Right lung (tissue), 5 donors: ENCODE measurements around the gene OS9. TPM values are rescaled to one million over a fixed set of nuclear protein-coding genes. Genes with fewer than 3 reads are reported as not detected.

Experiments used
- DNase-seq, 2 donors: peaks; one replicate each; pipeline ENCODE4 v3.0.0-alpha.2; 2013
- polyA plus RNA-seq, 5 donors: library from polyadenylated mRNA; unstranded; fragments of 120-200 nt; gene quantifications; one replicate each; pipeline versions ENCODE4 v1.2.1 to v1.2.3, GENCODE V29; 2013; ENCODE audit warnings: inconsistent platforms in 1 of 5, low replicate concordance in 1 of 5; ENCODE audit not compliant: insufficient read length in 5 of 5, insufficient read depth in 1 of 5

The OS9 gene
- polyA plus RNA-seq, 5 donors: 194 to 241 (median 220) TPM

DNA sequence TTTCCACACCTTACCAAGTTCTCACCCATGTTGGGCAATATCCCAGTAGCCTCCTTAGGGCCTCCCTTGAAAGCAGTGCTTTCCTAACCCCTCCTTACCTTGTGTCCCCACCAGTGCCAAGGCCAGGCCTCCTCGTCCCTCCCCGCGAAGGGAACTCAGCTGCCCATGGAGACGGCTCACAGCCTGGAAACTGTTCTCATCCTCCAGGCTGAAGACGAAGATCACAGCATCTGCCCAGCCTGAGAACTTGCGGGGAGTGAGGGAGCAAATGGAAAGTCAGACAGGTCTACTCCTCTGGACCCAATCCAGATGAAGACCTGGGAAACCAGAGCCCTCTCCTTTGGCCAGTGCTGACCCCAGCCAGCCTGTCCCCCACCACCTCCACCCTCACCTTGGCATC lies 40.0 kb downstream of the OS9 start:
- no peak for DNase-seq

DNA sequence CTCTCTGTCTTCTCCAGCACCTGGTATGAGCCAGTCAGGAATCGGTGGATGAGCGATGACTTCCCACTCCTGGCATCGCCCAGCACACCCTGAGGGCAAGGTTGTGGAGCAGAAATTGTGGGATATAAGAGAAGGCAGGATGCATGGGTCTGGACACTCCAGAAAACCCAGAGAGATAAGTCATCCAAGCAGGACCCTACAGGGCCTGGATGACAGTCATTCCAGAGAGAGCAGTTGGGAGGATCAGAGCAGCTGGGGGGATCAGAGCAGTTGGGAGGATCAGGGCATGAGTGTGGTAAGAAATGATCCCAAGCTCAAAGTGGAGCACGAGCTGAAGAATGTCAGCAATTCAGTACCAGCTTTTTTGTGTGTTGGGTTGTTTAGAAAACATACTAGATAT lies 40.7 kb downstream of the OS9 start:
- no peak for DNase-seq

- DNase-seq: no peak
These were observed 41.4 kb downstream of the OS9 start for GRCh38 chr12:57735198-57735855.

GRCh38 chr12:57735952-57736740 lies 42.2 kb downstream of the OS9 start:
- no peak for DNase-seq

DNA sequence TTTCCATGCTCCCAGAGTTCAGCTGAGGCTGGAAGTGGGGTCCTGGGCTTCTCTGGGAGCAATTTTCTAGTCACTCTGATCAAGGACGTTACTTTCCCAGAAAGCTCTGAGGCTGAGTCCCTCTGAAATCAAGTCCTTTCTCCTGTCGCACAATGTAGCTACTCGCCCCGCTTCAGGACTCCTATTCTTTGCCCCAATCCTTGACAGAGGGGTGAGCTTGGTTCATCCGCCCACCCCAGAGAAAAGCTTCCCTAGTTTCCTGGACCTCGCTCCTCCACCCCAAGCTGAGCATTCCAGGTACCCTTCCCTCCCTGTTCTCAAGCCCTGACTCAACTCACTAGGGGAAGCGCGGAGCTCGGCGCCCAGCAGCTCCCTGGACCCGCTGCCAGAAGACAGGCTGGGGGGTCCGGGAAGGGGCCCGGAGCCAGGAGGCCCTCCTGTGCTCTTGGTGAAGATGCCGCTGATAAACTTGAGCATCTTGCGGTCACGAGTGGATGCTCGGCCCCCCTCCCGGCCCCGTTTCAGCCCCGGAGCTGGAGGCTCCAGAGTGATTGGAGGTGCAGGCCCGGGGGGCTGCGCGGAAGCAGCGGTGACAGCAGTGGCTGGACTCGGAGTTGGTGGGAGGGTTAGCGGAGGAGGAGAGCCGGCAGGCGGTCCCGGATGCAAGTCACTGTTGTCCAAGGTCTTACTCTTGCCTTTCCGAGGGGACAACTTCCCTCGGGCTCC lies 43.0 kb downstream of the OS9 start:
- no peak for DNase-seq

- no peak for DNase-seq
These were observed 43.8 kb downstream of the OS9 start for GRCh38 chr12:57737467-57738460.

GRCh38 chr12:57738661-57739237 lies 44.8 kb downstream of the OS9 start, which contains the start of gene AGAP2:
TSS of gene AGAP2 (minus strand) at chr12:57738742. CDS start at chr12:57738246, 496 bp downstream.
- DNase-seq: no peak

- DNase-seq: no peak
These were observed 45.5 kb downstream of the OS9 start for GRCh38 chr12:57739387-57739786.

DNA sequence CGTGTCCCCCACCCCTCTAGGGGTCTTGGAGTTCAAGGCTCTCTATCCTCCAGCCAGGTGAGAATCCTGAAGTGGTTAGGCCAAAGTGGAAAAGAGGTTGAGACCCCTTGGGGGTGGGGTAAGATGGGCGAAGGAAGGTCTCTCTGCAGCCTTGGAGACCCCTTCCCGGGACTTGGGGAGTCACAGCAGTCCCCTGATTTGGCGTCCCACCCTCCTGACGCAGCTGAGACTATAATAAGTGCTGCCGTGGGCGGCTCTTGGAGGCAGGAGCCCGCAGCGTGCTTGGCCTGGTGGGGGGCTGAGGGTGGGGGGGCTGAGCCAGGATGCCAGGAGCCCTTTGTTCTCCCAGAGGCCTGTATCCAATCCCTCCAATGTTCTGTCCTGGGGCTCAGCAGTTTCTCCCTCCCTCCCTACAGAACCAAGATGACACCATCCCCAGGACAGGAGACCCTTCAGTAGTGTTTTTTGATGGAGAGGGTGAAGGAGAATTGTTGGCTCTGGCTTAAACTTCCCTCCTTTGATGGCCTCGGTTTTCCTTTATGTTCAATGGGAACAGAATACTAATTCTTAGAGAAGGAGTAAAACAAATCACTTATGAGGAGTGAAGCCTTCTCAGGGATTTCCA lies 46.1 kb downstream of the OS9 start:
- no peak for DNase-seq

DNA sequence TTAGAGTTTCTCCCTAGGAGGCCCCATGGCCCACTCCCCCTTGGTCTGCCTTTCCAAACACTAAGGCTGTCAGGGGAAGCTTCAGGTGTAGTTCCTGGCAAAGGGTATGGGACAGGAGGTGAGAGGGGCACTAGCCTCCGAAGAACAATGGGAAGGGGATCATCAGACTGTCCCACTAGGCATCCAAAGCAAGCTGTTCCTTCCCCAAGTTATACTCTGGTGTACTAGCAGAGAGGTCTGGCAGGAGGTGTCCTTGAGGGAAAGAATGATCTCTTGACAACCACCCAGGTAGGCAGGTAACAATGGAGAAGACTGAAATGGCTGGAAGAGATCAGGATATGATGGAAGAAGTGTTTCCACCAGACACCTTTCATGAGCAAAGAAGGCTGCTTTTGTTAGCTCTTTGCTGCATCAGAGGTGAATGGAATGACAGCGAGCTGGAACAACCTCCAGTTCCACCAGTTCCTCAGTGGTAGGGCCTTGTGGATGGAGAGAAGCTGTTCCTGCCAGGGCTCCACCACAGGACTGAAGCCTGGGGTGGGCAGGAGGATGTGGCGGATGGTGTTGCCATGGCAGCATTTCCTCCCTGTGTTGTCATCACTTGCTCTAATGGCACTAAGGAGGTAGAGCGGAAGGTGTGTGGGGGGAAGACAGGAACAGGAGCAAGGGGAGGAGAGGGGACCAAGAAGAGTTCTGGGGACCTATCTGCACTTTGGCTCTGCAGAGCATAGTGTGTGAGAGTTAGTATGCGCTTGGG lies 46.9 kb downstream of the OS9 start:
- no peak for DNase-seq

GRCh38 chr12:57741413-57741789 lies 47.5 kb downstream of the OS9 start:
- no peak for DNase-seq

DNA sequence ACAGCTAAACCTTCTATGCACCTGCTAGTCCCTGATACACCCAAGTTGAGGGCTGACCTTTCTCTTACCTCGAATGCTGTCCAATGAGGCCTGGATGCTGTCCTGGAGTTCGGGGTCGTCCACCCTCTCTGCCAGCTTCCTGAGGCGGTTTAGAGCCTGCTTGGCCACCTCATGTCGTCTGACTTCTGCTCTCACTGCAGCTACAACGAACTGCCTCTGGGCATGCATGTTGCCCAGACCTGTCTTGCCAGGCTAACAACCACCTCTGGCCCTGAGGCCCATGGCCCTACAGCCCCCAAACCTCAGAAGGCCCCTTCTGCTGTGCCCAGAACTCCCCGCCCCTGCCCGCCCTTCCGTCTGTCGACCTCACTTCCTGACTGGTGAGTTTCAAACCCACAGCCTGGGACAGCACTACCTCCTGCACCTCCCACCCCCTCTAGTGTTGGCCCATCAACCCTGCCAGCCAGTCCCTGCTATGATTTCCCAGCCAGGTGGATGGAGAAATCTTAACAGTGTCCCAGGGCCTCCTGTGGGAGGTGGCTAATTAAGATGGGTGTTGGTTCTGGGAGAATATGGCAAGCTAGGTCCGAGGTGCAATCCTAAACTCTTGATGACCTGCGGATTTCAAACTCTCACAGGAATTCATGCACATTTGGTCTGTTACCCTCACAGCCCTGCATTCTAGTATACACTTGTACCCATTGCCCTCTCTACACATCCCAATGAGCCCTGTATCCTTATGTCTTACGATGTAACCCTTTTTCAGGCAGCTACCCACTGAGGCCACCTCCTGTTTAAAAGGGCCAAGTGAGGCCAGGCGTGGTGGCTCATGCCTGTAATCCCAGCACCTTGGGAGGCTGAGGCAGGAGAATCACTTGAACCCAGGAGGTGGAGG lies 48.2 kb downstream of the OS9 start:
- DNase-seq: no peak

GRCh38 chr12:57743769-57744168 lies 49.8 kb downstream of the OS9 start:
- no peak for DNase-seq

DNA sequence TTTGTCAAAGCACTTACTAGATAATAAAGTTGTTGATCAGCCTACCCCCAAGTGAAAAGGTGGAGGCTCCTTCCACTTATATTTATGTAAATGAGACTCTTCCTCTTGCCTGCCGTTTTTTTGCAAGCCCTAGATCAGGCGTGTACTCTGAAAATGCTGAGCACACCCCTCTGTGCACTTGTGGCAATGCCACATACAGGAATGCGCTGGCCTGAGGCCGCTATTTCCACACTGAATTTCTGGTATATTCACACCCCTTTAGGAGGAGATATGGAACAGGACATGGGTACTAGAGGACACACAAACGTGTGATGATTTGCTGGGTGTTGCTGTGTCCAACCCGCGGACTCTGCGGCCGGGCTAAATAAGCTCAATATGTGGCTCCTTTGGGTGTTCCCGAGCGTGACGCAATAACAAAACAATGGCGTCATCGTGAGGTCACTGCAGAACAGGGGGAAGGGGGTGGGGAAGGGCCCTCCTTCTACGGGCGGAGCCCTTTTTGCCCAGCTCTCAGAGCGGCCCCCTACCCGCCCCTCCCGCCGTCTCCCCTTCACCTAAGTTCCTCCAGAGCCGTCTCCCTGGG lies 50.4 kb downstream of the OS9 start:
- DNase-seq: no peak

- DNase-seq: peak; percentile 98
These were observed 51.0 kb downstream of the OS9 start, which contains the start of gene TSPAN31 for GRCh38 chr12:57744777-57745484. TSS of gene TSPAN31 (plus strand) at chr12:57745039. CDS start at chr12:57745155, 116 bp downstream.

GRCh38 chr12:57745485-57745881 lies 51.6 kb downstream of the OS9 start:
- DNase-seq: no peak

DNA sequence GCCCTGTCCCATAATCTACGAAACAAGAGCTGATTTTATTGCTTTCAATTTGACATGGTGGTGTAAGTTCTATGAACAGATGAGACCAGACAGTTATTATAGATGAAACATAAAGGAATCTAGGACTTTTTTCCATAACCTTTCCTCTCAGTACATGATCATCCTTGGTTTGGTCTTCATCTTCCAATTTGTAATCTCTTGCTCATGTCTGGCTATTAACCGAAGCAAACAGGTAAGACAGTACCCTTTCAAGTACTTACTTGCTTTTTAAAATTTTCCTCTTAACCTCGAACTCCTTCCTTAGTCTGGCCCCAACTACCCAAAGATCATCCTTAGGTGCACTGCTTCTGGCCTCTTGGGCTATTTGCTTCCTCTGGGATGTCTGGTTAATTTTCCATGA lies 52.1 kb downstream of the OS9 start:
- no peak for DNase-seq

DNA sequence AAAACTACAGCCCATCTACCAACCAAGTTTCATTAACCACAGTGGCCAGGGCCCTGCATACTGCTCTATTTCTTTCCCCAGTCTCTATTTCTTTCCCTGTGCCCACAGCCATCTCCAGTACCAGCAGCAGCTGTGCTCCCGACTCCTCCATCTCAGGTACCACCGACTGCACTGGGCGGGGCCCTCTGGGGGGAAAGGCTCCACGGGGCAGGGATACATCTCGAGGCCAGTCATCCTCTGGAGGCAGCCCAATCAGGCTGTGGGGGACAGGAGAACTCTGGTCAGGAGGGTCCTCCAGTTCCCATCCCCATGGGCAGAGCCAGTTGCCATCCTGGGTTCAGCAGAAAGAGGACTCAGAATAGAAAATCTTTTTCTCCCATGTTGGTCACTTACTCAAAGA lies 55.1 kb downstream of the OS9 start:
- DNase-seq: no peak
